ENCODE measurements around the gene SWT1. TPM values are rescaled to one million over a fixed set of nuclear protein-coding genes. Genes with fewer than 3 reads are reported as not detected.

Gene SWT1
- total and polyA plus RNA-seq, 2 of the 13 experiments (the other 11 are each of a cell fraction or from before 2014, with no cell fraction given) = 1.7 to 2.5 TPM

- ATAC-seq (no peak), DNase-seq (ENCODE audit: low spot score) (no peak), FAIRE-seq (no peak)
- Histone ChIP-seq H3K9ac (ENCODE audit: insufficient read depth, low read depth, low read length) (no peak overlapping the region), H3K79me2 (ENCODE audit: insufficient read depth, low read length) (no peaks in the 10 kb centered on the region), H3K36me3 (replicated peaks in 1 of 2; ENCODE audit: control insufficient read depth in 1 of 2, insufficient read depth in 2 of 2, low read length in 2 of 2) (no peaks in the 10 kb centered on the region), H3K4me2 (ENCODE audit: low read depth, low read length) (no peak overlapping the region), H3K4me3 (replicated peaks in 1 of 3; ENCODE audit: insufficient read depth in 1 of 3, low read depth in 2 of 3, low read length in 3 of 3) (no peak overlapping the region), H2AFZ (ENCODE audit: low read length) (no peak overlapping the region), H4K20me1 (ENCODE audit: insufficient read depth, low read length) (no peaks in the 10 kb centered on the region), H3K4me1 (ENCODE audit: insufficient read depth, low read length) (peaks cover 10% of the 10 kb centered on the region; the same call in 1 of the 2 replicates), H3K27ac (ENCODE audit: extremely low read length, insufficient read depth, low read length) (no peak overlapping the region), H3K27me3 (ENCODE audit: control insufficient read depth in 1 of 2, insufficient read depth in 2 of 2, low read length in 2 of 2) (no peaks in the 10 kb centered on the region), H3K9me3 (ENCODE audit: low read length) (no peaks in the 10 kb centered on the region)
- TF ChIP-seq ZNF121 (CRISPR knock-in tag; IDR thresholded peaks at IDR 0.05) (peak; percentile 55; the same call in 1 of the 2 replicates), PBX2 (CRISPR knock-in tag; IDR thresholded peaks at IDR 0.05) (no peak)
- in situ Hi-C loops (cut with HindIII; ENCODE audit: extremely low pct_ligation_motif_present, low pct_unique_long_range_greater_than_20kb) (no loop called here), intact Hi-C loops (cut with micrococcal nuclease; ENCODE audit: unreplicated experiment) (loop anchor here (1.0 kb wide), 1 partner anchor 9 kb away; no protein-coding TSS in a partner anchor)
- BruUV-seq (replicated peaks) = no TSS peak
- ChIA-PET CTCF (ENCODE audit: low intra/inter-chr PET ratio, low total read pairs) (no interaction called here), POLR2A (no interaction called here)
Measured at GRCh38 chr1:185289880-185290279, 132.9 kb downstream of the SWT1 start.

- TF ChIP-seq ZNF572 (CRISPR knock-in tag; IDR thresholded peaks at IDR 0.05) (no peak), AGO2 (optimal IDR thresholded peaks at IDR 0.05; ENCODE audit: low read depth, low read length) (no peak), NFE2L2 (IDR thresholded peaks at IDR 0.05; ENCODE audit: low read length) (no peak), FOXO4 (CRISPR knock-in tag; conservative IDR thresholded peaks at IDR 0.05) (no peak), PHF8 (CRISPR knock-in tag; IDR thresholded peaks at IDR 0.05) (no peak), CAMTA2 (CRISPR knock-in tag; IDR thresholded peaks at IDR 0.05; ENCODE audit: borderline replicate concordance) (no peak)
- Histone ChIP-seq H4K20me1 (ENCODE audit: insufficient read depth, low read length) (no peaks in the 10 kb centered on the region), H3K4me3 (replicated peaks in 1 of 3; ENCODE audit: insufficient read depth in 1 of 3, low read depth in 2 of 3, low read length in 3 of 3) (no peak overlapping the region), H3K36me3 (replicated peaks in 1 of 2; ENCODE audit: control insufficient read depth in 1 of 2, insufficient read depth in 2 of 2, low read length in 2 of 2) (no peaks in the 10 kb centered on the region; a peak in 2 of 5 replicates), H3K4me2 (ENCODE audit: low read depth, low read length) (no peak overlapping the region), H2AFZ (ENCODE audit: low read length) (no peak overlapping the region), H3K27ac (ENCODE audit: extremely low read length, insufficient read depth, low read length) (no peak overlapping the region), H3K79me2 (ENCODE audit: insufficient read depth, low read length) (no peaks in the 10 kb centered on the region), H3K9ac (ENCODE audit: insufficient read depth, low read depth, low read length) (no peak overlapping the region), H3K27me3 (ENCODE audit: control insufficient read depth in 1 of 2, insufficient read depth in 2 of 2, low read length in 2 of 2) (no peaks in the 10 kb centered on the region), H3K9me3 (ENCODE audit: low read length) (no peaks in the 10 kb centered on the region), H3K4me1 (ENCODE audit: insufficient read depth, low read length) (peaks cover 10% of the 10 kb centered on the region; the same call in 1 of the 2 replicates)
- ATAC-seq = no peak
- POLR2A ChIA-PET = no interaction called here
- no TSS peak for BruUV-seq (replicated peaks)
- 95% methylated on average over 1 of the region's 1 CpG for WGBS (ENCODE audit: low lambda C conversion rate)
- intact Hi-C loops (cut with micrococcal nuclease; ENCODE audit: unreplicated experiment) = no loop called here
- CTCF ChIA-PET (ENCODE audit: low intra/inter-chr PET ratio, low total read pairs) = no interaction called here
- DNase-seq (ENCODE audit: low spot score) = no peak
- no peak for FAIRE-seq
- in situ Hi-C loops (cut with HindIII; ENCODE audit: extremely low pct_ligation_motif_present, low pct_unique_long_range_greater_than_20kb) = no loop called here
Measured at GRCh38 chr1:185291159-185291558, 134.2 kb downstream of the SWT1 start.

All from HepG2 (cell line).